Stimulated activated CD4-positive, alpha-beta T cell treated with anti-CD3 and anti-CD28 coated beads, Interleukin-4, amount 100 ng/mL, for 24 hours (primary cell): ENCODE results near the gene UBASH3A.
"Not testable (repeated sequence)": the region's sequence is repeated elsewhere in the genome, so short reads cannot be mapped to it uniquely, and the experiment has no call there.

Source experiments
- DNase-seq: peaks from one replicate; pipeline ENCODE4 v3.0.0-alpha.2; 2020

Gene UBASH3A

GRCh38 chr21:42391297-42391696 lies 12.4 kb upstream of the UBASH3A start:
- no peak for DNase-seq

GRCh38 chr21:42392731-42393442 lies 10.8 kb upstream of the UBASH3A start:
- DNase-seq = peak; percentile 45

GRCh38 chr21:42393443-42393950 lies 10.2 kb upstream of the UBASH3A start:
- no peak for DNase-seq

GRCh38 chr21:42395302-42395701 lies 8.4 kb upstream of the UBASH3A start:
- DNase-seq = no peak

- DNase-seq = no peak
Observed at GRCh38 chr21:42395905-42396651, 7.6 kb upstream of the UBASH3A start, which contains the start of gene TMPRSS3. Gene TMPRSS3 (minus strand): TSS chr21:42396052. CDS start chr21:42395417, 635 bp downstream.

- no peak for DNase-seq
Observed at GRCh38 chr21:42396799-42397745, 6.6 kb upstream of the UBASH3A start.

- no peak for DNase-seq
Observed at GRCh38 chr21:42397746-42398394, 5.8 kb upstream of the UBASH3A start.

- no peak for DNase-seq
Observed at GRCh38 chr21:42398436-42399028, 5.2 kb upstream of the UBASH3A start.

- peak; percentile 48 for DNase-seq
Observed at GRCh38 chr21:42400525-42400924, 3.2 kb upstream of the UBASH3A start.

GRCh38 chr21:42401154-42401553 lies 2.5 kb upstream of the UBASH3A start:
- DNase-seq = no peak

GRCh38 chr21:42401820-42402251 lies 1.9 kb upstream of the UBASH3A start:
- no peak for DNase-seq

- DNase-seq = peak; percentile 30
Observed at GRCh38 chr21:42404539-42404938, 837 bp downstream of the UBASH3A start.

GRCh38 chr21:42405064-42406013 lies 1.6 kb downstream of the UBASH3A start:
- no peak for DNase-seq

GRCh38 chr21:42406201-42406621 lies 2.5 kb downstream of the UBASH3A start:
- peak; percentile 62 for DNase-seq

- DNase-seq = no peak
Observed at GRCh38 chr21:42406866-42407265, 3.2 kb downstream of the UBASH3A start.

- DNase-seq = no peak
Observed at GRCh38 chr21:42407476-42407875, 3.8 kb downstream of the UBASH3A start.

GRCh38 chr21:42408718-42409117 lies 5.0 kb downstream of the UBASH3A start:
- not testable (repeated sequence) for DNase-seq

- no peak for DNase-seq
Observed at GRCh38 chr21:42409366-42409765, 5.7 kb downstream of the UBASH3A start.

- peak; percentile 48 for DNase-seq
Observed at GRCh38 chr21:42411197-42411869, 7.6 kb downstream of the UBASH3A start.
